GM03348 (cell line): Measurements from ENCODE around the gene ALDH1L1.

Experiments used
- DNase-seq: peaks from one replicate; pipeline ENCODE4 v3.0.0; 2012; ENCODE audit warnings: low spot score

Gene ALDH1L1

GRCh38 chr3:126180477-126181397 is at the start of gene ALDH1L1:
TSS of gene ALDH1L1 (minus strand) at chr3:126180586. CDS start at chr3:126160979, 19,607 bp downstream.
- DNase-seq, result peak; percentile 50

- no peak for DNase-seq
Measured at GRCh38 chr3:126226374-126226773, 46.0 kb upstream of the ALDH1L1 start.

GRCh38 chr3:126216416-126216815 is 36.0 kb upstream of the ALDH1L1 start:
- DNase-seq, result peak; percentile 62

GRCh38 chr3:126213379-126214028 is 33.1 kb upstream of the ALDH1L1 start:
- DNase-seq, result no peak

- DNase-seq, result peak; percentile 75
Measured at GRCh38 chr3:126212620-126213378, 32.4 kb upstream of the ALDH1L1 start.

- DNase-seq, result no peak
Measured at GRCh38 chr3:126212250-126212619, 31.8 kb upstream of the ALDH1L1 start.

- no peak for DNase-seq
Measured at GRCh38 chr3:126211569-126211968, 31.2 kb upstream of the ALDH1L1 start.

GRCh38 chr3:126210606-126211005 is 30.2 kb upstream of the ALDH1L1 start:
- DNase-seq, result no peak

GRCh38 chr3:126209741-126210140 is 29.4 kb upstream of the ALDH1L1 start:
- no peak for DNase-seq

- peak; percentile 88 for DNase-seq
Measured at GRCh38 chr3:126208606-126209256, 28.3 kb upstream of the ALDH1L1 start.

- DNase-seq, result no peak
Measured at GRCh38 chr3:126208182-126208581, 27.8 kb upstream of the ALDH1L1 start.

- DNase-seq, result no peak
Measured at GRCh38 chr3:126207166-126207565, 26.8 kb upstream of the ALDH1L1 start.

GRCh38 chr3:126205717-126206655 is 25.6 kb upstream of the ALDH1L1 start:
- no peak for DNase-seq

- no peak for DNase-seq
Measured at GRCh38 chr3:126202680-126203079, 22.3 kb upstream of the ALDH1L1 start.

- no peak for DNase-seq
Measured at GRCh38 chr3:126202276-126202675, 21.9 kb upstream of the ALDH1L1 start.

- DNase-seq, result no peak
Measured at GRCh38 chr3:126201168-126201567, 20.8 kb upstream of the ALDH1L1 start.

GRCh38 chr3:126200534-126200933 is 20.1 kb upstream of the ALDH1L1 start:
- DNase-seq, result no peak

GRCh38 chr3:126199256-126199655 is 18.9 kb upstream of the ALDH1L1 start:
- DNase-seq, result no peak

GRCh38 chr3:126197854-126198584 is 17.6 kb upstream of the ALDH1L1 start:
- peak; percentile 85 for DNase-seq

GRCh38 chr3:126197343-126197742 is 17.0 kb upstream of the ALDH1L1 start:
- DNase-seq, result no peak
